Spleen (tissue), 3 donors: ENCODE measurements around the gene SUPT3H.

Experiments
- POLR2A ChIP-seq, 3 donors: fragments of 450-650 bp; IDR thresholded peaks; one replicate each; pipeline ENCODE4 v1.5.1; 2017; ENCODE audit warnings: antibody characterized with exemption in 3 of 3, mild to moderate bottlenecking in 1 of 3
- POLR2AphosphoS5 ChIP-seq, 3 donors: sonication (generic); formaldehyde crosslinking; IDR thresholded peaks; one replicate each; pipeline ENCODE4 v1.5.1; 2017; ENCODE audit warnings: antibody characterized with exemption in 3 of 3

DNA sequence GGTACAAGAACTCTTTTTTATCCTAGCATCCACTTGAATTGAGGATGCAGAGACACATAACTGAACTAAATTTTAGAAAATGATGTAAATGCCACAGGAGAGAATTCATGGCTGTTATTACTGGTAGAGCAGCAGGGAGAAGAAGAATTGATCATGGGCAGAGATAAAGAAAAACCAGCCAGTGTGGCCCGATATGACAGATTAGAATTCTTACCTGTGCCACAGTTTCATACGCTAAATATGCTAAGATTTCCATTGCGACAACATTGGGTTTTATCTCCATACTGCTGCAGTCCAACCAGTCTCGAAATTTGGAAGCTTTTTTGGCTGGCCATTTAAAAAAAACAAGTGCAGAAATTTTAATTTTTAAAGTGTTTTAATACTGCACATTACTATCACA lies 423.5 kb downstream of the SUPT3H start:
- TF ChIP-seq POLR2A (IDR thresholded peaks at IDR 0.05) (no peak), POLR2AphosphoS5 (IDR thresholded peaks at IDR 0.05) (no peak)
